Measurements from ENCODE around the gene KLHDC10. TPM values are rescaled to one million over a fixed set of nuclear protein-coding genes. Genes with fewer than 3 reads are reported as not detected.

Gene KLHDC10
- total RNA-seq, 1 donor from 2014 or later = 12.6 TPM

DNA sequence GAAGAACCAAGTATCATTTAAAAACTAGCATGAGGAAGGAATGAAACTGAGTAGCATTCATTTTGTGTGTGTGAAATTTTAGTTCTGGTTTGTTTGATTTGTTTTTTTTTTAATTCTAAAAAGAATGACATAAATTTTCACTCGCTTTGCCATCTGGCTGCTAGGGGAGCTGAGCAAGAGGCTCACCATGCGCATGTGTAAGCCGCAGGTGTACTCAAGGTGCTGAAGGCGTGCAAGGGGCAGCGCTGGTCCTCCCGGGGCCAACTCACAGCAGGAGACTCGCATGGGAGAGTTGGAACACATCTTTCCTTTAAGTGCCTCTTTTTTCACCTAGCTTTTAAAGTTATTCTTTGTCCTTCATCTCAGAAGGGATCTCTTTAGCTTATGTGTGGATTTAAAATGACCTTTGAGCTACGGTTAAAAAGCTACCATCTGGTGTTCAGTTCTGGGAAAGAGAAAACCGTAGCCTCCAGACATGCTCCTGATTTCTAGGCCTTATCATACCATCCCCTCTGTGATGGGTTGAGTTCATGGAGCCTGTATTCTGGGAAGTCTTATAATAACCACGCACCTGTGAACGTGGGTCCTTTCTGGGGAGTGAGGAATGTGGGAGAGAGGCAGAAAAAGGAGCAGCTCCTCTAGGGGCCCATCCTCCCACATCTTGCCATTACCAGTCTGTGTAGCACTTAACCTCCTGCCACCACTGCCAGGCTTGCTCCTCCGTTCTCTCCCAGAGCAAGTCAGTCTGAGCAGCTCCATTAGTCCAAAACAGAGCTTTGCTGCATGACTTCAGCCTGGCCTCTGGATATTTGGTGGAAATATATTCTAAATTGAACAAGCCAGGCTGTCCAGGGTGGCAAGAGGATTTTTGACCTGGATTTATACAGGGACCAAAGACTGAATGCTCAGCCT lies 61.9 kb downstream of the KLHDC10 start:
- H3K4me3 ChIP-seq (ENCODE audit: low read depth, low read length) = no peak overlapping the region
- TF ChIP-seq, protein P1, sequence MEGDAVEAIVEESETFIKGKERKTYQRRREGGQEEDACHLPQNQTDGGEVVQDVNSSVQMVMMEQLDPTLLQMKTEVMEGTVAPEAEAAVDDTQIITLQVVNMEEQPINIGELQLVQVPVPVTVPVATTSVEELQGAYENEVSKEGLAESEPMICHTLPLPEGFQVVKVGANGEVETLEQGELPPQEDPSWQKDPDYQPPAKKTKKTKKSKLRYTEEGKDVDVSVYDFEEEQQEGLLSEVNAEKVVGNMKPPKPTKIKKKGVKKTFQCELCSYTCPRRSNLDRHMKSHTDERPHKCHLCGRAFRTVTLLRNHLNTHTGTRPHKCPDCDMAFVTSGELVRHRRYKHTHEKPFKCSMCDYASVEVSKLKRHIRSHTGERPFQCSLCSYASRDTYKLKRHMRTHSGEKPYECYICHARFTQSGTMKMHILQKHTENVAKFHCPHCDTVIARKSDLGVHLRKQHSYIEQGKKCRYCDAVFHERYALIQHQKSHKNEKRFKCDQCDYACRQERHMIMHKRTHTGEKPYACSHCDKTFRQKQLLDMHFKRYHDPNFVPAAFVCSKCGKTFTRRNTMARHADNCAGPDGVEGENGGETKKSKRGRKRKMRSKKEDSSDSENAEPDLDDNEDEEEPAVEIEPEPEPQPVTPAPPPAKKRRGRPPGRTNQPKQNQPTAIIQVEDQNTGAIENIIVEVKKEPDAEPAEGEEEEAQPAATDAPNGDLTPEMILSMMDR (conservative IDR thresholded peaks at IDR 0.05; ENCODE audit: low read depth, low read length) = no peak
- no peak for DNase-seq (ENCODE audit: low read depth)

DNA sequence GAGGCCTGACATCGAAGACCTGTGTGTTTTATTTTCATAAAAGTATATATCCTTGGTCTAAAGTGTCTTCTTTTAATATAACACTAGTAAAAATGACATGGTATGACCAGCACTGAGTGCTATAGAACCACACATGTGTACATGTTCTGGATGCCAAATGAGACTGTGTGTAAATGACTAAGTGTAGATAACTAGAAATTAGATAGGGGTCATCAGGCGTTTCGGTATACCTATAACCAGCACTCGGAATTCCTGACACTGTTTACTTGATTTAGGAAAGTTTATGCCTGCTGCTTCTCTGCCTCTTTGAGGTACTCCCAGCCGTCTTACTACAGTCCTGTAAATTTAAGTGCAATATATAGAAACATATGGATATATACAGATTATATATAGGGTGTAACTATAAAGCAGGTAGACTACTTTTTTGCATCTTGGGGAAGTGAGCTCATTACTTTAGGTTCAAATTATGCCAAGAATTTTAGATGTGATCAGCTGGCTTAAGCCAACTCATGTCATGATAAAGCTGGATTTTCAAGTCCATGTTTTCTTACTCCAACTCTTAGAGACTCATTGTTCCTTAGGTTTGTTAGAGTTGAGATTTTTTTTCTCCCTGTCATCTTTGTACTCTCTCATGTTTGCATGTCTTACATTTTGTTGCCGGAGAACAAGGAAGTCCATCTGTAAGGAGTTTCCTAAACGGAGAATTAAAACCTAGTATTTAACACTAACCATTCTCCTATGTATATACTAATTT lies 62.9 kb downstream of the KLHDC10 start:
- H3K4me3 ChIP-seq (ENCODE audit: low read depth, low read length) = no peak overlapping the region
- TF ChIP-seq, protein P1 (conservative IDR thresholded peaks at IDR 0.05; ENCODE audit: low read depth, low read length) = no peak
- no peak for DNase-seq (ENCODE audit: low read depth)

DNA sequence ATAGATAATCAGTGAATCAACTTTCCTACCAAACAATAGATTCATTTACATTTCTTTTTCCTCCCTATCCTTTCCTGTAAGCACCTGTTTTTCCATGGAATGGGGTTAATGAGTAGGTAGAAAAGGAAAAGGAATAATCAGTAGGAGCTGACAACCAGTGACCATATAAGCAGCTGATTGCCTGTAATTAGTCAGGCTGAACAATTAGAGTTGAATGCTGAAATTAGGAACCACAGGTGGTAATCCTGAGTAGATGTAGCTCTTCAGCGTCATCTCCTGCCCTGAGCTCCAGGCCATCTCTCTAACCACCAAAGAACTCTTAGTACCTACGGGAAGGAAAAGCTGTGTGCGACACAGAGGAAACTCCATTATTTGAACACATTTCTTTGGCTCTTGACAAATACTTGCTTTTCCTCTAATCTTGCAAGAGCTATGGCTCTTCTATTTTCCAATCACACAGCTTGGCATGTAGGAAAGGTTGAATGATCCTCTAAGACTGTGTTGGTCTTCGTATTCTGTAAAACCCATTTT lies 63.8 kb downstream of the KLHDC10 start:
- H3K4me3 ChIP-seq (ENCODE audit: low read depth, low read length) = no peak overlapping the region
- TF ChIP-seq, protein P1 (conservative IDR thresholded peaks at IDR 0.05; ENCODE audit: low read depth, low read length) = no peak
- no peak for DNase-seq (ENCODE audit: low read depth)

DNA sequence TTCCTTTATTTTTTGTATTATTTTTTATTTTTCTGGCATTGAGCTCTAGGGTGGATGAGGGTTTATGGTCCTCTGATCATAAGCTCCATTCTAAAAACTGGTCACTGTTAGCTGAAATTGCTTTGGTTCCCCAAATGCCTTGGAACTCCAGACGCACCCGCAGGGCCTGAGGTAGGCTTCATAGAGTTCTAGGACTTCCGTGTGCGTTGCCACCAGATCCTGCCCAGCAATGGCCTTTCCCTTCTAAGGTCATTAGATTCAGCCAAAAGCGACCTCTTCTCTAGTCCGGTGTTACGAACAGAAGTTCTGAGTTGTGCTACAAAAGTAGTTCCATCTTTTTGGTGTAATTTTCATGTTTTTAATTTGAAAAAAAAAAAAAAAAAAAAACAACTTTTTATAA lies 64.4 kb downstream of the KLHDC10 start:
- no peak overlapping the region for H3K4me3 ChIP-seq (ENCODE audit: low read depth, low read length)
- DNase-seq (ENCODE audit: low read depth) = no peak
- TF ChIP-seq, protein P1 (conservative IDR thresholded peaks at IDR 0.05; ENCODE audit: low read depth, low read length) = no peak

DNA sequence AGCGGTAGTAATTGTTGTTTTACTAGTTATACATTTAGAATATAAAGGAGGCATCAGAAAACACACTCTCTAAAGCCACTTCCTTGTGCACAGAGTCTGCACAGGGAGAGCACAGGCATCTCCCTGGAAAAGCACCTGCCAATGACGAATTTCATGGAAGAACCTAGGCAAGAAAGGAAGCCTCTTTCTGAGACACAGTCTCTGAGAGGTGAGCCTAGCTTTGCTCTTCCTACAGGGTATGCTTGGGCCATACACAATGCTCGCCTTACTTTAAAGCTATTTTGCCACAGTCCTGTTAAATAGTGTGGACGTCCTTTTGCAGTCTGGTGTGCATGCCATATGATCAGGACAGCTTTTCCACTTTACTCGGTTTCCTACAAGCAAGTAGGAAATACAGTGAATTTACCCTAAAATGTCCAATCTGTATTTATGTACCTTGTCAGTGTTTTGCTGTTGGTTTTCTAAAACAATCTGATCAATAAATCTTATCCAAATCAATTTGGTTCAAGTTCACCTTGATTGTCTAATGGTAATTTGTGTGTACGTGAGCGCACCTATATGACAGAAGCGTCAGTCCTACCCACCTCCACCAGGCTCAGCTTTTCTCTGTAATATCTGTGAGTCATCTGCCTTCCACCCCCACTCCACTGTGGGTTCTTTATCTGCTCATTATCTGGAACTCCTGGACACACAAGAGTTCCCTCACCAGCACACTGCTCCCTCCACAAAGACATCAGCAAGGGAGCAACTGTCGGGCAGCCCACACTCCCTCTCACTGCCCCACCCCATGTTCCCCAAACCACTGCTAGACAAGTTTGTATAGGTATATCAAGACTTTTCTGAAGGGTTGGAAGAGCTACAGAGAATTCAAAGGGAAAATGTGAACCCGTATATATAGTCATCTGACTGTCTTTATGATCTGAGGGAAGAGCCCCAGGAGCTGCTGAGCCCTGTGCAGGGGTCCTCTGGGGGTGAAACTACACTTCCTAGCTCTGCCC lies 65.2 kb downstream of the KLHDC10 start:
- DNase-seq (ENCODE audit: low read depth) = no peak
- H3K4me3 ChIP-seq (ENCODE audit: low read depth, low read length) = no peak overlapping the region
- TF ChIP-seq, protein P1 (conservative IDR thresholded peaks at IDR 0.05; ENCODE audit: low read depth, low read length) = no peak

DNA sequence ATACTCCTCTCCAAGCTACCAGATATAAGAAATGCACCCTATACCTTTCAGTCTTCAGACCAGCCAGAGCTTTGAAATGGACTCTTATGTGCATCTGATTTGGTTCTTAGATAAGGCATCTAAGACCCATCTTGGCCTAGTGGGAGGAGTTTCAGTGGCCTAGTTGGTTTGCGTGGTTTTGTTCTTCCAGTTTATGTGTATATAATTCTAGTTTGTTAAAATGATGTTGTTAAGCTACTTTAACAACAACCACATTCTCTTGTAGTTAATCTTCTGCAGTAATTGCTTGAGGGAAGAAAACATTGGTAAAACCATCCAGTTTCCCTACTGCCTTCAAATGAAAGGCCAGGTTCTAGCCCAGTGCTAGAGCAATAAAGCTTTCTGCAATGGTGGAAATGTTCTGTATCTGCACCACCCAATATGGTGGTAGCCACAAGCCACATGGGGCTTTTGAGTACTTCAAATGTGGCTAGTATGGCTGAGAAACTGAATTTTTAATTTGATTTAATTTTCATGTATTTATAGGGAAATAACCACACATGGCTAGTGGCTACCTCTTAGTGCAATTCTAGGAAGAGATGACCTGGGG lies 66.3 kb downstream of the KLHDC10 start:
- no peak for DNase-seq (ENCODE audit: low read depth)
- TF ChIP-seq, protein P1 (conservative IDR thresholded peaks at IDR 0.05; ENCODE audit: low read depth, low read length) = no peak
- H3K4me3 ChIP-seq (ENCODE audit: low read depth, low read length) = no peak overlapping the region
